ENCODE measurements around the gene OR10K2.
"Not testable (repeated sequence)": the region's sequence is repeated elsewhere in the genome, so short reads cannot be mapped to it uniquely, and the experiment has no call there.

OR10K2 gene

GRCh38 chr1:158426137-158426536 lies at the start of gene OR10K2:
Gene OR10K2, minus strand, starts transcription at chr1:158426237. Its CDS starts 5,371 bp downstream, at chr1:158420866.
- no peak for DNase-seq (ENCODE audit: low read depth)
- H3K4me3 ChIP-seq (ENCODE audit: low read depth, low read length), result no peak within 1 kb of the TSS

GRCh38 chr1:158471920-158472319 lies 45.9 kb upstream of the OR10K2 start, which contains the start of gene OR10R2:
Gene OR10R2, plus strand, starts transcription at chr1:158472220. Its CDS starts 106 bp downstream, at chr1:158472326.
- H3K4me3 ChIP-seq (ENCODE audit: low read depth, low read length), result no peak within 1 kb of the TSS
- no peak for DNase-seq (ENCODE audit: low read depth)

- DNase-seq (ENCODE audit: low read depth), result no peak
- H3K4me3 ChIP-seq (ENCODE audit: low read depth, low read length), result no peak within 1 kb of the TSS
These were observed 35.5 kb upstream of the OR10K2 start, which contains the start of gene OR10K1 for GRCh38 chr1:158461534-158461933. Gene OR10K1, plus strand, starts transcription at chr1:158461834. Its CDS starts 3,728 bp downstream, at chr1:158465562.

GRCh38 chr1:158458263-158458662 lies 32.2 kb upstream of the OR10K2 start:
- DNase-seq (ENCODE audit: low read depth), result no peak
- no peak overlapping the region for H3K4me3 ChIP-seq (ENCODE audit: low read depth, low read length)

GRCh38 chr1:158457246-158457645 lies 31.2 kb upstream of the OR10K2 start:
- DNase-seq (ENCODE audit: low read depth), result no peak
- no peak overlapping the region for H3K4me3 ChIP-seq (ENCODE audit: low read depth, low read length)

- H3K4me3 ChIP-seq (ENCODE audit: low read depth, low read length), result no peak overlapping the region
- no peak for DNase-seq (ENCODE audit: low read depth)
These were observed 28.5 kb upstream of the OR10K2 start for GRCh38 chr1:158454537-158454936.

- DNase-seq (ENCODE audit: low read depth), result no peak
- no peak overlapping the region for H3K4me3 ChIP-seq (ENCODE audit: low read depth, low read length)
These were observed 19.3 kb upstream of the OR10K2 start for GRCh38 chr1:158445376-158445775.

- no peak overlapping the region for H3K4me3 ChIP-seq (ENCODE audit: low read depth, low read length)
- no peak for DNase-seq (ENCODE audit: low read depth)
These were observed 8.7 kb upstream of the OR10K2 start for GRCh38 chr1:158434741-158435140.

- not testable (repeated sequence) for DNase-seq (ENCODE audit: low read depth); H3K4me3 ChIP-seq (ENCODE audit: low read depth, low read length)
These were observed 4.1 kb upstream of the OR10K2 start for GRCh38 chr1:158430163-158430562.

- no peak overlapping the region for H3K4me3 ChIP-seq (ENCODE audit: low read depth, low read length)
- DNase-seq (ENCODE audit: low read depth), result no peak
These were observed 1.0 kb downstream of the OR10K2 start for GRCh38 chr1:158425027-158425426.

- no peak for DNase-seq (ENCODE audit: low read depth)
- no peak overlapping the region for H3K4me3 ChIP-seq (ENCODE audit: low read depth, low read length)
These were observed 3.8 kb downstream of the OR10K2 start for GRCh38 chr1:158422212-158422611.

GRCh38 chr1:158417586-158417985 lies 8.5 kb downstream of the OR10K2 start:
- no peak overlapping the region for H3K4me3 ChIP-seq (ENCODE audit: low read depth, low read length)
- no peak for DNase-seq (ENCODE audit: low read depth)

GRCh38 chr1:158414651-158415345 lies 11.2 kb downstream of the OR10K2 start:
- no peak overlapping the region for H3K4me3 ChIP-seq (ENCODE audit: low read depth, low read length)
- DNase-seq (ENCODE audit: low read depth), result no peak

- no peak for DNase-seq (ENCODE audit: low read depth)
- H3K4me3 ChIP-seq (ENCODE audit: low read depth, low read length), result no peak overlapping the region
These were observed 18.9 kb downstream of the OR10K2 start for GRCh38 chr1:158407092-158407491.

- no peak for DNase-seq (ENCODE audit: low read depth)
- H3K4me3 ChIP-seq (ENCODE audit: low read depth, low read length), result no peak overlapping the region
These were observed 25.2 kb downstream of the OR10K2 start for GRCh38 chr1:158400871-158401270.

- DNase-seq (ENCODE audit: low read depth), result no peak
- H3K4me3 ChIP-seq (ENCODE audit: low read depth, low read length), result no peak within 1 kb of the TSS
These were observed 27.1 kb downstream of the OR10K2 start, which contains the start of gene OR10T2 for GRCh38 chr1:158398818-158399514. Gene OR10T2, minus strand, starts transcription at chr1:158399466. Its CDS starts 0 bp downstream, at chr1:158399466.

GRCh38 chr1:158396646-158397045 lies 29.4 kb downstream of the OR10K2 start:
- H3K4me3 ChIP-seq (ENCODE audit: low read depth, low read length), result no peak overlapping the region
- DNase-seq (ENCODE audit: low read depth), result no peak

GRCh38 chr1:158393476-158393875 lies 32.6 kb downstream of the OR10K2 start:
- no peak for DNase-seq (ENCODE audit: low read depth)
- H3K4me3 ChIP-seq (ENCODE audit: low read depth, low read length), result no peak overlapping the region

- DNase-seq (ENCODE audit: low read depth), result no peak
- no peak overlapping the region for H3K4me3 ChIP-seq (ENCODE audit: low read depth, low read length)
These were observed 34.9 kb downstream of the OR10K2 start for GRCh38 chr1:158391099-158391498.

GRCh38 chr1:158390331-158390730 lies 35.7 kb downstream of the OR10K2 start:
- no peak overlapping the region for H3K4me3 ChIP-seq (ENCODE audit: low read depth, low read length)
- DNase-seq (ENCODE audit: low read depth), result no peak

GRCh38 chr1:158374860-158375259 lies 51.2 kb downstream of the OR10K2 start:
- DNase-seq (ENCODE audit: low read depth), result no peak
- H3K4me3 ChIP-seq (ENCODE audit: low read depth, low read length), result no peak overlapping the region
